Measurements from ENCODE around the gene NDFIP2.
"Not testable (repeated sequence)": the region's sequence is repeated elsewhere in the genome, so short reads cannot be mapped to it uniquely, and the experiment has no call there.

- not testable (repeated sequence) for TF ChIP-seq FOXP1 (CRISPR knock-in tag; IDR thresholded peaks at IDR 0.05; ENCODE audit: borderline replicate concordance); SMAD3 (CRISPR knock-in tag; IDR thresholded peaks at IDR 0.05; ENCODE audit: borderline replicate concordance); ZNF396 (CRISPR knock-in tag; IDR thresholded peaks at IDR 0.05; ENCODE audit: borderline replicate concordance); CTCF (IDR thresholded peaks at IDR 0.05); ESRRA (CRISPR knock-in tag; IDR thresholded peaks at IDR 0.05; ENCODE audit: borderline replicate concordance); CREB1 (CRISPR knock-in tag; IDR thresholded peaks at IDR 0.05); ETV6 (CRISPR knock-in tag; IDR thresholded peaks at IDR 0.05); FOXP4 (CRISPR knock-in tag; IDR thresholded peaks at IDR 0.05)
Observed at GRCh38 chr13:79573892-79574291, 92.9 kb downstream of the NDFIP2 start.

Data from WTC11 (cell line).